GM19455 (cell line): Measurements from ENCODE around the gene LAMA5.

Experiments
- ATAC-seq: cut with Tn5 transposase; IDR thresholded peaks from one replicate; pipeline ENCODE4 v1.9.1; 2021; ENCODE audit not compliant: unreplicated experiment

The LAMA5 gene

GRCh38 chr20:62404112-62404665, 37.1 kb upstream of the LAMA5 start:
- ATAC-seq: no peak

GRCh38 chr20:62403331-62403730, 36.2 kb upstream of the LAMA5 start:
- ATAC-seq: no peak

DNA sequence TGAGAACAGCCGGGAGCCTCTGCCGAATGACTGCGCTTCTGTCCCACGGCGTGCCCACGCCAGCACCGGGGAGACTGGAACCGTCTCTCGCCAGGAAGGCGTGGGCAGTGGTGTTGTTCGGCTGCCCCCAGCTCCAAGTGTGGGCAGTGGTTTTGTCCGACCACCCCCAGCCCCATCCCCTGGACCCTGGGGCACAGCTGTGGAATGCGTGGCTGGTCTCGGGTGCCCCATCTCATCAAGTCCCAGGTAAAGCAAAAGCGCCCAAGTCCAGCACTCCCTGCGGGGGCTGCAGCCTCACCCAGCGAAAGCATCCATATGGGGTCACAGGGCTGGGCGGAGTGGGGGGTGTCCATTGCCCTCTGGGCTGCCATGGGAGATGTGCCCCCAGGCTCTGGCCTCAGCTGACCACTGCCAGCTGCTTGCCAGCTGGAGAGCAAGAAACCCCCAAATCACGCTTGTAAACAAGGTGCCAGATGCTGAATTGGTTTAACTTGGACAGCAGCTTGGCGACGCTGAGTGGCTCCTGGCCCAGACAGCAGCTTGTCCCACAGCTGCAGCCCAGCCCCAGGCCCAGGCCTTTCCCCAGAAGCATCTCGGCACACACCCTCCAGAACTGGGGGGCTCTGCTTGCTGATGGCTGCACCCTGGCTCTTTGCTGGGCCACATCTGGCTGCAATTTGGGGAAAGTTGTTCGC, 35.5 kb upstream of the LAMA5 start:
- ATAC-seq: no peak

DNA sequence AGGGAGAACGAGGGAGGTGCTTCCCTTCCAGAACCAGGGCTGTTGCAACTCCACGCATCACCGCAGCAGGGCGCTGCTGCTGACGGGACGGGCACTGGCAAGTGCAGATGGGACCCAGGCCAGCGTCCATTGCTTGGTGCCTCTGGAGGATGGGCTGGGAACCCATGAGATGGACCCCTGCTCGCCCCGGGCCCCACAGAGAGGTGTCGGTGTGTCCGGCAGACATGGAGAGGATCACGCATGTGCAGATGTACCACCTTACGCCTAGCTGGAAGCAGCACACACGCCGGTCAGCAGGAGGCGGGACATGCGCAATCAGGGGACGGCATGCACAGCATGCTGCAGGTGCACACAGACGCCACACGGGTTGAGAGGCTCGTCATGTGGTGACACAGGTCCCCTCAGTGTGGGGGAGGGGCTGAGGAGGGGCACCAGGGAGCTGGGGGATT, 34.2 kb upstream of the LAMA5 start:
- ATAC-seq: no peak

DNA sequence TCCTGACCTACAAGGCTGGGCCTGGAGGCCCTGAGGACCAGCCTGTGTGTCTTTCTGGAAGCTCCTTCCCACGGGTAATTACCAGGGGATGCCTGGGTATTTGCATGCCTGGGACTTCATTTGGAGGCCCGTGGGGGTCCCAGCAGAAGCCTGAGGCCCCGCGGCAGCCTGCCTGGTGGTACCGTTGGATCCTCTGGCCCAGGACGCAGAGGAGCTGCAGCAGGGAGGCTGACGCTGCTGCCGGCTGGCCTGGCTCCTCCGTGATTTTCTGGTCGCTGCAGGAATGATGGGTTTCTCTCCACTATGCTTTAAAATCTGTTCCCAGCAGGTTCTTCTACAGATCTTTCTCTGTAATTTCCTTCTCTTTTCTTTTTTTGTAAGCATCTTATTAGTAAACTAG, 33.4 kb upstream of the LAMA5 start:
- ATAC-seq: no peak

GRCh38 chr20:62400021-62400420, 32.9 kb upstream of the LAMA5 start:
- no peak for ATAC-seq

GRCh38 chr20:62398120-62398821, 31.2 kb upstream of the LAMA5 start:
- no peak for ATAC-seq

GRCh38 chr20:62396367-62397239, 29.5 kb upstream of the LAMA5 start:
- no peak for ATAC-seq

DNA sequence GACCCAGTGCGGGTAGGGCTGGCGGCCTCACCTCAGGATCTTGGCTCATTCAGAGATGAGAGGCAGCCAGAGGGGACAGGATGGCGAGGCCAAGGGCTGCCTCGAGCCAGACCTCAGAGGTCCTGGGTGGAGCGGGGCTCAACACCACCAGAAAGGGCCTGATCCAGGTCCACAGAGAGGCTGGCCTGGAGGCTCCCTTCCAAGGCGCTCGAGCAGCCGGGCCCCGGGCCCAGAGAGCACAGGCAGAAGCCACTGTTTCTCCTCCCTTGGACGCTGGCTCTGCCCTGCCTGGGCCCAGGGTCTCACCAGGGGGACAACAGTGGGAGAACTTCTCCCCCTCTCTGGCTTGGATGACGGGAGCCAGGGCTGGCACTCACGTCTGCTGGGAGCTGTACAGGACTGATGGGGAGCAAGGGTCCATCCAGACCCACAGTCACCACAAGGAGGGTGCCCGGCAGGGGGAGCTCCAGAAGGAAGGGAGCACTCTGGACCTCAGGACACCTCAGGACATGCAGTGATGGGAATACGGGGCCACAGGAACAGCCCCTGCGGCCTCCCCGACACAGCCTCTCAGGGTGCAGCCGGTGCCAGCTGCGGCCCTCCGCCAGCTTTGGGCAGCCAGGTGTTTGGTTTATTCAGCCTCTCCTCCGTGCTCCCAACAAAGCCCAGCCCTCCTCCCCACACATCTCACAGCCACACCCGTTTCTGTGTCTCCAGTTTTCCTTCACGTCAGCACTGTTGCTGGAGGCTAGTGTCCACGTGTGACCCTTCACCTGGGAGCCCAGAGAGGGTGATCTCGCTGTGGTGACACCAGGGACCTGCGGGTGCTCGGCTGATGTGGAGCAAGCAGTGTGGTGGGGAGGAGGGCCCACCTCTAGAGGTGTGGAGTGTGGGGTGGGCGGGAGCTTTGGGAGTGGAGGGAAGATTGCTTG, 28.5 kb upstream of the LAMA5 start:
- no peak for ATAC-seq

- no peak for ATAC-seq
These were observed 27.4 kb upstream of the LAMA5 start for GRCh38 chr20:62394248-62395245.

DNA sequence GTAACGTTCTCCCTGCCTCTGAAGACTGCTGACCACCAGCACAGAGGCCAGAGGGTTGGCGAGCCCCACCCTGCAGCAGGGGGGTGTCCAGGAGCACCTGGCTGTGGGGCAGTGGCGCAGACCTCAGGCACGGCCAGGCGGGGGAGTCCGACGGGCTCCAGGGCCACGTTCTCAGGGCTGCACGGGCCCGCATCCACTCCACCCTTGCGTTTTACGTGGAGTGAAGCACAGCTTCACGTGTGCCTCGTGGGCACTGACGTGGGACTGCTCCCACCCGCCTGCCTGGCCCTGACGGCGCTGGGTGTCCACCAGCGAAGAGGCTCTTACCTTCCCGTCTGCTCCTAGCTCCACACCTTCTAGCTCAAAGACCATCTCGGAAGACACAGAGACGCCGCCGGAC, 26.7 kb upstream of the LAMA5 start:
- no peak for ATAC-seq

DNA sequence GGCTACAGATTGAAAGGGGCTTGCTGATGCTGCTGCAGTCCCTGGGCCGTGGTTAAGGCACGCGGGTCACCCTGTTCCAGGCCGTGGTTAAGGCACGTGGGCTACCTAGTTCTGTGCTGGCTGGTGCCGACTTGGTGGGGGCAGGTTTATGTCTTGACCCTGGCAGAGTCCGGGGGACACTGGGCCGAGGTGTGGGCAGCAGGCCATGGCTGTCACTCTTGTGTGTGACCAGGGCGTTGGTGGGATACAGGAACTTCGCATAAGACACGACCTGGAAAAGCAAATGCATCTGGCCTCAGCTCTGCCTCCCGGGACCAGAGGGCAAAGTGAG, 26.2 kb upstream of the LAMA5 start:
- no peak for ATAC-seq

GRCh38 chr20:62392621-62393334, 25.7 kb upstream of the LAMA5 start:
- no peak for ATAC-seq

DNA sequence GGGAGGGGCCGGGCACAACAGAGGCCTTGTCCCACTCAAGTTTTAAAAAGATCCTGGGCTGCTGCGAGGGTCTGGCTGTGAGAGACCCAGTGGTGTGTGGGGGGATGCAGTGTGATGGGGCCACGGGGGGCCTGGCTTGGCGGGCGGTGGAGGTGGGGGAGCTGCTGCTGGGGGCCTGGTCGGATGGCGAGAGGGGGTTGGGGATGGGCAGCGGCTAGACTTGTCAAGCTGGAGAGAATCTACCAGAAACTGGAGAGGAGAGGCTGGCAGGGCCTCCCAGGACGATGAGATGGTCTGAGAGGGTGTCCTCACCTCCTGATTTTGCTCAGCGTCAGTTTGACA, 24.9 kb upstream of the LAMA5 start:
- ATAC-seq: no peak

DNA sequence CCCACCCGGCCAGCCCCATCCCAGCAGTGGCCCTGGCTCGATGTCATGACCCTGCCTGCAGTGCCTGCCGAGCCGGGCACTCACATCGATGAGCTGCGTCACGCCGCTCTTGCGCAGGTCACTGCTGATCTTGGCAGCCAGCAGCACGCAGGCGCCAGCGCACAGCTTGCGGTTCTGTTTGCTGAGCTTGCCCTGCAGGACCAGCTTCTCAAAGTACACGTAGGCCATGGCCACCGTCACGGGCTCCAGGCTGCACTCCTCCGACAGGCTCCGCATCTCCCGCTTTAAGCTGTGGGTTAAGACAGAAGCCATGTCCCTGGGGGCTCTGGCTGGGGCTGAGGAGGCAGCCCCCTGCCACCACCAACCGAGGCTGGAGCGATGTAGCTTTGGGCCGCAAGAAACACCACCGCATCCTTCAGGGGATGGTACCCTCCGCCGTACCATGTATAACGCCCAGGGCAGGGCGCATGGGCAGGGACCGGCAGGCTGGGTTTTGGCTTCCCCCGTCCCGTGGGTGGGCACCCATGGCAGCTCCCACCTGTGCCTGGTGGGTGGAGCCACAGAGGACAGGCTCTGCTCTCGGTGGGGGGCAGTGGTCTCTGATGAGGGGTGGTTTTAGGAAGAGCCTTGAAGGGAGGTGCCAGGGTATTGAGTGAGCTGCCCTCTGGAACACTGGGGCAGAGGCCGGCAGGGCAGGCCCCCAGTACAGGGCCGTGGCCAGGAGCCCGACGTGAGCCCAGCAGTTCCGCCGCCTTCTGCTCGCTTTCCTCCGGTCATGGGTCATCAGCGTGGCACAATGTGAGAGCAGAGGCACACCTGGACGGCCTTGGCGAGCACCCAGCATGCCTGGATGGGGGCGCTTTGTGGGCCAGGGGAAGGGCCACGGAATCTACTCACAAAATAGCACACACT, 24.3 kb upstream of the LAMA5 start:
- no peak for ATAC-seq

- ATAC-seq: no peak
These were observed 23.4 kb upstream of the LAMA5 start for GRCh38 chr20:62390317-62391164.

DNA sequence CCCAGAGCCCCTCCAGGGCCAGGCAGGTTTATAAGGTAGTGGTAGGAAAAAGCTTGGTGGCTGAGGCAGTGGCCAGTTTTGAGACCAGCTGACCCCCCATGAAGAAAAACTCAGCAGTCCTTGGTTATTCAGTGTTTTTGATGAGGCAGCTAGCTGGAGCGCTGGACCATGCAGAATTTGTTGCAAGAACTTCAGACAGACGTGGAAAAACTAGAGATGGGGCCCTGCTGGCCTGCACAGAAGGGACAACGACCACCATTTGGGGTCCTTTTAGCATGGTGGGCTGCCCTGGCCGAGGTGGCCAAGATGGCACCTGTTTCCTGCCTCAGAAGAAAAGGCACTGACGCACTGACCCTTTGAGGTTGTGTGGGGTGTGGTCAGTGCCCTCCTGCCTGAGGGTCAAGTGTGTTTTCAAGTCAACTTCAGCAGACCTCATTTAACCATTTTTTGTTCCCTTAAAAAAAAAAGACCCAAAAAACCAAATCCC, 22.5 kb upstream of the LAMA5 start:
- ATAC-seq: no peak
